ENCODE data around the gene RAB11FIP5. TPM values are rescaled to one million over a fixed set of nuclear protein-coding genes. Genes with fewer than 3 reads are reported as not detected.

The RAB11FIP5 gene
- total RNA-seq, 1 donor from 2014 or later: 3.5 TPM

- H3K36me3 Mint-ChIP-seq (ENCODE audit: low read depth): peaks cover 2% of the 10 kb centered on the region
- no peak overlapping the region for H3K27ac Mint-ChIP-seq
- intact Hi-C loops (cut with micrococcal nuclease): no loop called here
- H3K27me3 Mint-ChIP-seq: no peaks in the 10 kb centered on the region
- no peak for TF ChIP-seq CTCF (IDR thresholded peaks at IDR 0.05)
- ChIA-PET CTCF (no interaction called here), POLR2A (no interaction called here)
- ATAC-seq (ENCODE audit: low read depth): no peak
- no peak overlapping the region for H3K4me3 Mint-ChIP-seq
- H3K4me1 Mint-ChIP-seq: peaks cover 2% of the 10 kb centered on the region
- H3K9me3 Mint-ChIP-seq: no peaks in the 10 kb centered on the region
- DNase-seq: no peak
Observed at GRCh38 chr2:73028841-73029240, 83.9 kb downstream of the RAB11FIP5 start.

GRCh38 chr2:73027340-73027739 lies 85.4 kb downstream of the RAB11FIP5 start:
- no peak for ATAC-seq (ENCODE audit: low read depth)
- intact Hi-C loops (cut with micrococcal nuclease): no loop called here
- H3K27ac Mint-ChIP-seq: no peak overlapping the region
- no peaks in the 10 kb centered on the region for H3K4me1 Mint-ChIP-seq
- DNase-seq: no peak
- no peak overlapping the region for H3K4me3 Mint-ChIP-seq
- ChIA-PET POLR2A (no interaction called here), CTCF (interaction anchor here (0.8 kb wide), 1 partner anchor 430 kb away, joined by 3 read pairs; no protein-coding TSS in a partner anchor)
- TF ChIP-seq CTCF (IDR thresholded peaks at IDR 0.05): no peak
- H3K36me3 Mint-ChIP-seq (ENCODE audit: low read depth): peaks cover 2% of the 10 kb centered on the region
- H3K9me3 Mint-ChIP-seq: no peaks in the 10 kb centered on the region
- H3K27me3 Mint-ChIP-seq: no peaks in the 10 kb centered on the region

GRCh38 chr2:73023497-73023896 lies 89.3 kb downstream of the RAB11FIP5 start:
- no peaks in the 10 kb centered on the region for H3K9me3 Mint-ChIP-seq
- no peak overlapping the region for H3K4me3 Mint-ChIP-seq
- H3K27ac Mint-ChIP-seq: no peak overlapping the region
- TF ChIP-seq CTCF (IDR thresholded peaks at IDR 0.05): no peak
- no peaks in the 10 kb centered on the region for H3K4me1 Mint-ChIP-seq
- POLR2A ChIA-PET: no interaction called here
- peaks cover 5% of the 10 kb centered on the region for H3K36me3 Mint-ChIP-seq (ENCODE audit: low read depth)
- ATAC-seq (ENCODE audit: low read depth): no peak
- intact Hi-C loops (cut with micrococcal nuclease): no loop called here
- DNase-seq: no peak
- H3K27me3 Mint-ChIP-seq: no peaks in the 10 kb centered on the region
- CTCF ChIA-PET: no interaction called here

Other genes with a start within 250 kb of the RAB11FIP5 start
- 0.29 and 0.31 TPM in 2 replicates for gene SPR, start 225.5 kb downstream of the RAB11FIP5 start, total RNA-seq
- gene EMX1, start 195.4 kb downstream of the RAB11FIP5 start, total RNA-seq: 0.22 TPM in 1 of 2 replicates, not detected in the other
- 10.2 and 13.9 TPM in 2 replicates for gene SFXN5, start 41.2 kb downstream of the RAB11FIP5 start, total RNA-seq
- gene NOTO, start 89.6 kb upstream of the RAB11FIP5 start, total RNA-seq: not detected in 2 replicates
- gene SMYD5, start 101.3 kb upstream of the RAB11FIP5 start, total RNA-seq: 35.7 and 37.8 TPM in 2 replicates
- 4.6 and 4.7 TPM in 2 replicates for gene PRADC1, start 120.3 kb upstream of the RAB11FIP5 start, total RNA-seq
- 295 and 307 TPM in 2 replicates for gene CCT7, start 121.4 kb upstream of the RAB11FIP5 start, total RNA-seq
- 21.4 and 25.7 TPM in 2 replicates for gene FBXO41, start 171.5 kb upstream of the RAB11FIP5 start, total RNA-seq
- 0.20 TPM in 1 of 2 replicates, not detected in the other for gene EGR4, start 180.6 kb upstream of the RAB11FIP5 start, total RNA-seq